HepG2 (cell line): ENCODE data around the gene POFUT2. TPM values are rescaled to one million over a fixed set of nuclear protein-coding genes. Genes with fewer than 3 reads are reported as not detected.

Experiments
- ATAC-seq: fragments of 200-7000 bp; cut with Tn5 transposase; 3 replicates; pipeline ENCODE4 v1.9.1; 2020; ENCODE audit warnings: mild to moderate bottlenecking, moderate library complexity
- BruUV-seq: library from RNA; stranded (reverse); fragments of 400-500 nt; replicated peaks from 2 replicates; lab custom pipeline; 2021; lab: Mats Ljungman, UMichigan
- CTCF ChIA-PET: fragments of 300-600 bp; formaldehyde crosslinking; extraction: SDS; loops from one replicate; lab custom pipeline; 2021; ENCODE audit warnings: low total read pairs, inconsistent platforms, low intra/inter-chr PET ratio; lab: Yijun Ruan, JAX
- POLR2A ChIA-PET: fragments of 350-600 bp; sonication (Branson Sonifier 250); formaldehyde crosslinking; loops from one replicate; lab custom pipeline; 2020; ENCODE audit warnings: antibody characterized with exemption, inconsistent platforms; lab: Yijun Ruan, JAX
- DNase-seq: peaks from one replicate; pipeline ENCODE4 v3.0.0-alpha.2; 2015; ENCODE audit warnings: low spot score
- FAIRE-seq: peaks from 3 replicates; lab custom pipeline; 2011; peaks lifted over from hg19 to GRCh38; lab: Jason Lieb, UNC
- H2AFZ ChIP-seq: one replicate; pipeline ENCODE4 v1.6.1; 2011; ENCODE audit warnings: low read length, inconsistent platforms
- H3K27ac ChIP-seq: fragments of 300-600 bp; 3 replicates; pipeline ENCODE4 v1.8.0; 2011; ENCODE audit warnings: mixed run types, mild to moderate bottlenecking, mixed read lengths, low read length, inconsistent platforms; ENCODE audit not compliant: insufficient read depth; ENCODE audit errors: extremely low read length
- H3K27me3 ChIP-seq, 2 experiments: fragments of 200-600 bp in 1 of 2; 2 replicates in 1 of 2; 3 replicates in 1 of 2; pipeline versions ENCODE4 v1.6.0 to v1.8.0; 2011; ENCODE audit warnings: low read length in 2 of 2, mild to moderate bottlenecking in 2 of 2, moderate library complexity in 2 of 2, inconsistent platforms in 1 of 2; ENCODE audit not compliant: insufficient read depth in 2 of 2, control insufficient read depth in 1 of 2
- H3K36me3 ChIP-seq, 2 experiments: fragments of 200-600 bp in 1 of 2; replicated peaks in 1 of 2; 2 replicates in 1 of 2; 3 replicates in 1 of 2; pipeline versions ENCODE4 v1.5.1 to v1.8.0; 2011; ENCODE audit warnings: low read length in 2 of 2, inconsistent platforms in 1 of 2; ENCODE audit not compliant: insufficient read depth in 2 of 2, control insufficient read depth in 1 of 2
- H3K4me1 ChIP-seq: 2 replicates; pipeline ENCODE4 v1.5.1; 2012; ENCODE audit warnings: low read length, inconsistent platforms; ENCODE audit not compliant: insufficient read depth
- H3K4me2 ChIP-seq: 2 replicates; pipeline ENCODE4 v1.6.0; 2011; ENCODE audit warnings: low read depth, low read length, inconsistent platforms
- H3K4me3 ChIP-seq, 3 experiments: fragments of 200-600 bp in 1 of 3; sonication (generic), shearing (Covaris generic) in 1 of 3; replicated peaks in 1 of 3; 2 replicates each; pipeline ENCODE4 v1.5.1; 2011 to 2016; ENCODE audit warnings: low read length in 3 of 3, inconsistent platforms in 2 of 3, low read depth in 2 of 3, mild to moderate bottlenecking in 2 of 3, control low read depth in 1 of 3, mixed read lengths in 1 of 3; ENCODE audit not compliant: insufficient read depth in 1 of 3
- H3K79me2 ChIP-seq: one replicate; pipeline ENCODE4 v1.6.1; 2011; ENCODE audit warnings: low read length, inconsistent platforms; ENCODE audit not compliant: insufficient read depth
- H3K9ac ChIP-seq: 2 replicates; pipeline ENCODE4 v1.6.0; 2011; ENCODE audit warnings: mild to moderate bottlenecking, low read depth, low read length, inconsistent platforms; ENCODE audit not compliant: insufficient read depth
- H3K9me3 ChIP-seq: 2 replicates; pipeline ENCODE4 v1.5.1; 2012; ENCODE audit warnings: mild to moderate bottlenecking, low read length
- H4K20me1 ChIP-seq: 2 replicates; pipeline ENCODE4 v1.6.0; 2011; ENCODE audit warnings: inconsistent platforms, mild to moderate bottlenecking, low read length, moderate library complexity; ENCODE audit not compliant: insufficient read depth
- ATRX ChIP-seq: sonication (generic); formaldehyde crosslinking; IDR thresholded peaks from 2 replicates; pipeline ENCODE4 v1.4.0; 2020; ENCODE audit warnings: missing genetic modification reagents, borderline replicate concordance
- CENPT ChIP-seq: sonication (generic); formaldehyde crosslinking; IDR thresholded peaks from 2 replicates; pipeline ENCODE4 v1.8.0; 2022; ENCODE audit warnings: low read depth, mild to moderate bottlenecking, moderate library complexity, missing genetic modification reagents
- EP300 ChIP-seq, 3 experiments: sonication (generic) in 1 of 3; formaldehyde crosslinking in 1 of 3; IDR thresholded peaks; 2 replicates each; pipeline versions ENCODE4 v1.5.1 to v1.6.1; 2011 to 2020; ENCODE audit warnings: low read depth in 2 of 3, low read length in 2 of 3, borderline replicate concordance in 1 of 3, improper control_type of control experiment in 1 of 3, mild to moderate bottlenecking in 1 of 3, missing genetic modification reagents in 1 of 3, moderate library complexity in 1 of 3
- FOXM1 ChIP-seq: sonication (generic); formaldehyde crosslinking; IDR thresholded peaks from 2 replicates; pipeline ENCODE4 v1.5.0; 2020; ENCODE audit warnings: missing genetic modification reagents
- MAFK ChIP-seq, 2 experiments: IDR thresholded peaks in 1 of 2; conservative IDR thresholded peaks in 1 of 2; 2 replicates each; pipeline ENCODE4 v1.6.1; 2011; ENCODE audit warnings: improper control_type of control experiment in 2 of 2, low read length in 2 of 2
- MEF2D ChIP-seq: sonication (generic); formaldehyde crosslinking; IDR thresholded peaks from 2 replicates; pipeline ENCODE4 v1.5.1; 2020; ENCODE audit warnings: mild to moderate bottlenecking, missing genetic modification reagents
- RCOR2 ChIP-seq: IDR thresholded peaks from 2 replicates; pipeline ENCODE4 v1.6.1; 2016; ENCODE audit warnings: missing biosample characterization, missing genetic modification reagents
- SP4 ChIP-seq: sonication (generic); formaldehyde crosslinking; IDR thresholded peaks from 2 replicates; pipeline ENCODE4 v1.8.1; 2023; ENCODE audit warnings: mild to moderate bottlenecking, missing genetic modification reagents
- ZFP36 ChIP-seq: fragments of 150-350 bp; IDR thresholded peaks from 2 replicates; pipeline ENCODE4 v1.6.1; 2018; ENCODE audit warnings: borderline replicate concordance, low read length, low read depth; ENCODE audit not compliant: partially characterized antibody
- ZNF138 ChIP-seq: sonication (generic); formaldehyde crosslinking; IDR thresholded peaks from 2 replicates; pipeline ENCODE4 v1.5.0; 2020; ENCODE audit warnings: mild to moderate bottlenecking, low read depth, missing genetic modification reagents
- ZNF343 ChIP-seq: sonication (generic); formaldehyde crosslinking; IDR thresholded peaks from 2 replicates; pipeline ENCODE4 v1.4.0; 2020; ENCODE audit warnings: mild to moderate bottlenecking, missing genetic modification reagents
- ZNF570 ChIP-seq: sonication (generic); formaldehyde crosslinking; IDR thresholded peaks from 2 replicates; pipeline ENCODE4 v1.4.0; 2020; ENCODE audit warnings: mild to moderate bottlenecking, missing genetic modification reagents, borderline replicate concordance
- ZNF691 ChIP-seq: sonication (generic); formaldehyde crosslinking; IDR thresholded peaks from 2 replicates; pipeline ENCODE4 v1.4.0; 2020; ENCODE audit warnings: missing genetic modification reagents, low read depth, mild to moderate bottlenecking, borderline replicate concordance
- WGBS: methylation state at CpG from one replicate; pipeline ENCODE4 v1.1.6; 2017; ENCODE audit warnings: low lambda C conversion rate; 5-methylcytosine and 5-hydroxymethylcytosine counted together
- in situ Hi-C: cut with HindIII; loops from 2 replicates; pipeline ENCODE4 v1.10.0; 2017; ENCODE audit warnings: low pct_unique_long_range_greater_than_20kb; ENCODE audit not compliant: extremely low pct_ligation_motif_present
- intact Hi-C: fragments of 100-400 bp; cut with micrococcal nuclease; formaldehyde crosslinking; loops from one replicate; pipeline ENCODE4 v1.10.0; 2022; ENCODE audit not compliant: unreplicated experiment
- polyA plus RNA-seq, 8 experiments: library from polyadenylated mRNA; depleted of rRNA in 3 of 8; stranded (reverse) in 7 of 8; unstranded in 1 of 8; fragments of >200 nt; fragmentation: Illumina TruSeq in 4 of 8; extraction: Trizol in 4 of 8; gene quantifications; 2 replicates each; pipeline versions ENCODE4 v1.2.1 to v1.2.3, GENCODE V29; 2011 to 2016; ENCODE audit warnings: low read depth in 4 of 8, missing spikeins in 1 of 8, mixed read lengths in 1 of 8; ENCODE audit not compliant: insufficient read depth in 1 of 8
- total RNA-seq, 5 experiments: library from RNA; depleted of rRNA; stranded (reverse); fragments of >200 nt; fragmentation: Illumina TruSeq; extraction: Trizol; gene quantifications; 2 replicates each; pipeline ENCODE4 v1.2.3, GENCODE V29; 2016; ENCODE audit warnings: low read depth in 1 of 5
- TF ChIP-seq, protein P1 (sequence below): sonication (generic); formaldehyde crosslinking; conservative IDR thresholded peaks from 2 replicates; pipeline ENCODE4 v1.4.0; 2020; ENCODE audit warnings: mild to moderate bottlenecking, missing genetic modification reagents, moderate library complexity

Gene POFUT2
- total and polyA plus RNA-seq, 2 of the 13 experiments (the other 11 are each of a cell fraction or from before 2014, with no cell fraction given), result 22.8 to 24.0 TPM

DNA sequence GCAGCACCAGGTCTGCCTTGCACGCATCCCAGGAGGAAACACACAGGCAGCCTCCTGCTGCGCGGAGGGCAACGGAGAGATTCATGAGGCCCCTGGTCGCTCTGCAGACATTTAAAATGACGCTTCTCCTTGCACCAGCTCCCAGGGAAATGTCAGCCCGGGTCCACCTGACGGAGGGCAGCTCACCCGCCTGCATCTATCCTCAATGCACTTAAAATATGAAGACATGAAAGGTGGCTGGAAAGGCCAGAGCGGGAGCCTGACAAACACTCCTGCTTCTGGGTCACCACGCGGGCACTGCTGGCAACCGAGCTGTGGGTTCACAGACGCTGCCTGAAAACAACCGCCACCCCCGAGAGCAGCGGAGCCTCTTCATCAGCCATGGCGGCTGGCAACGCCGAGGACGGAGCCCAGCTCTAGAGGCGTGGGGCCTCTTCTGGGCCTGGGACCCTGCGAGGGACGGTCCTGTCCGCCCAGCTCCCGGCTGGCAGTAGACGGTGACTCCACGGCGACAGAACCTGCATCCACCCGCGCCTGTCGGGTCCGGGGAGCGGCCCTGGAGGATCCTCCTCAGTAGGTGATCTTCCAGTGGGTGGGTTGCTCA is 22.7 kb downstream of the POFUT2 start:
- Histone ChIP-seq H3K27me3 (no peaks in the 10 kb centered on the region), H4K20me1 (no peaks in the 10 kb centered on the region), H3K4me2 (no peak overlapping the region), H3K79me2 (no peaks in the 10 kb centered on the region), H3K9ac (no peak overlapping the region), H3K27ac (no peak overlapping the region), H3K9me3 (no peaks in the 10 kb centered on the region), H3K36me3 (peaks cover 16 to 42% of the 10 kb centered on the region in 2 experiments), H3K4me3 (no peak overlapping the region), H2AFZ (no peak overlapping the region), H3K4me1 (peaks cover 10% of the 10 kb centered on the region)
- 93% methylated on average over 5 of the region's 34 CpGs for WGBS
- DNase-seq (no peak), FAIRE-seq (no peak), ATAC-seq (no peak)
- ChIA-PET CTCF (no interaction called here), POLR2A (no interaction called here)
- no peak for TF ChIP-seq SP4 (CRISPR knock-in tag)
- no peak for TF ChIP-seq RCOR2 (CRISPR knock-in tag)
- no peak for TF ChIP-seq EP300 (IDR thresholded peaks at IDR 0.05; ENCODE audit: low read depth in 2 of 2, low read length in 2 of 2)
- TF ChIP-seq EP300 (CRISPR knock-in tag; IDR thresholded peaks at IDR 0.05; ENCODE audit: borderline replicate concordance), result no peak
- no peak for TF ChIP-seq ATRX (CRISPR knock-in tag)
- no peak for TF ChIP-seq CENPT
- TF ChIP-seq ZFP36, result no peak
- TF ChIP-seq ZNF343, result no peak
- TF ChIP-seq ZNF691, result no peak
- TF ChIP-seq, protein P1, sequence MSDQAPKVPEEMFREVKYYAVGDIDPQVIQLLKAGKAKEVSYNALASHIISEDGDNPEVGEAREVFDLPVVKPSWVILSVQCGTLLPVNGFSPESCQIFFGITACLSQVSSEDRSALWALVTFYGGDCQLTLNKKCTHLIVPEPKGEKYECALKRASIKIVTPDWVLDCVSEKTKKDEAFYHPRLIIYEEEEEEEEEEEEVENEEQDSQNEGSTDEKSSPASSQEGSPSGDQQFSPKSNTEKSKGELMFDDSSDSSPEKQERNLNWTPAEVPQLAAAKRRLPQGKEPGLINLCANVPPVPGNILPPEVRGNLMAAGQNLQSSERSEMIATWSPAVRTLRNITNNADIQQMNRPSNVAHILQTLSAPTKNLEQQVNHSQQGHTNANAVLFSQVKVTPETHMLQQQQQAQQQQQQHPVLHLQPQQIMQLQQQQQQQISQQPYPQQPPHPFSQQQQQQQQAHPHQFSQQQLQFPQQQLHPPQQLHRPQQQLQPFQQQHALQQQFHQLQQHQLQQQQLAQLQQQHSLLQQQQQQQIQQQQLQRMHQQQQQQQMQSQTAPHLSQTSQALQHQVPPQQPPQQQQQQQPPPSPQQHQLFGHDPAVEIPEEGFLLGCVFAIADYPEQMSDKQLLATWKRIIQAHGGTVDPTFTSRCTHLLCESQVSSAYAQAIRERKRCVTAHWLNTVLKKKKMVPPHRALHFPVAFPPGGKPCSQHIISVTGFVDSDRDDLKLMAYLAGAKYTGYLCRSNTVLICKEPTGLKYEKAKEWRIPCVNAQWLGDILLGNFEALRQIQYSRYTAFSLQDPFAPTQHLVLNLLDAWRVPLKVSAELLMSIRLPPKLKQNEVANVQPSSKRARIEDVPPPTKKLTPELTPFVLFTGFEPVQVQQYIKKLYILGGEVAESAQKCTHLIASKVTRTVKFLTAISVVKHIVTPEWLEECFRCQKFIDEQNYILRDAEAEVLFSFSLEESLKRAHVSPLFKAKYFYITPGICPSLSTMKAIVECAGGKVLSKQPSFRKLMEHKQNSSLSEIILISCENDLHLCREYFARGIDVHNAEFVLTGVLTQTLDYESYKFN (CRISPR knock-in tag), result no peak
- no peak for TF ChIP-seq ZNF138
- TF ChIP-seq MAFK (conservative IDR thresholded peaks at IDR 0.05 in 1 of 2, IDR thresholded peaks at IDR 0.05 in 1 of 2; ENCODE audit: low read length in 2 of 2), result no peak
- no peak for TF ChIP-seq MEF2D
- TF ChIP-seq FOXM1, result no peak
- no peak for TF ChIP-seq ZNF570 (CRISPR knock-in tag)
- BruUV-seq, result no TSS peak
- in situ Hi-C loops (no loop called here), intact Hi-C loops (no loop called here)
